Retinal pigment epithelial cell (primary cell): ENCODE measurements around the gene MOGAT1.

ENCODE experiments used
- DNase-seq: peaks from one replicate; pipeline ENCODE4 v3.0.0-alpha.2; 2010; ENCODE audit warnings: low read depth
- H3K4me3 ChIP-seq: 2 replicates; pipeline ENCODE4 v1.5.1; 2011; ENCODE audit warnings: mild to moderate bottlenecking, low read length, control low read depth, moderate library complexity
- CTCF ChIP-seq: conservative IDR thresholded peaks from 2 replicates; pipeline ENCODE4 v1.5.1; 2011; ENCODE audit warnings: low read depth, low read length, control low read depth, inconsistent platforms

The MOGAT1 gene

GRCh38 chr2:222743251-222743812, 71.9 kb downstream of the MOGAT1 start:
- H3K4me3 ChIP-seq = no peak overlapping the region
- DNase-seq = no peak
- TF ChIP-seq CTCF = no peak

GRCh38 chr2:222745836-222746559, 74.5 kb downstream of the MOGAT1 start:
- no peak for TF ChIP-seq CTCF
- no peak for DNase-seq
- H3K4me3 ChIP-seq = no peak overlapping the region

- no peak for TF ChIP-seq CTCF
- H3K4me3 ChIP-seq = no peak overlapping the region
- DNase-seq = no peak
These were observed 76.2 kb downstream of the MOGAT1 start for GRCh38 chr2:222747526-222748160.

- TF ChIP-seq CTCF = no peak
- DNase-seq = no peak
- no peak overlapping the region for H3K4me3 ChIP-seq
These were observed 79.1 kb downstream of the MOGAT1 start for GRCh38 chr2:222750533-222750932.

GRCh38 chr2:222751238-222751637, 79.8 kb downstream of the MOGAT1 start:
- no peak for DNase-seq
- H3K4me3 ChIP-seq = no peak overlapping the region
- TF ChIP-seq CTCF = no peak

GRCh38 chr2:222751821-222752719, 80.6 kb downstream of the MOGAT1 start:
- no peak overlapping the region for H3K4me3 ChIP-seq
- TF ChIP-seq CTCF = no peak
- DNase-seq = no peak
